ENCODE measurements around the gene RDM1. TPM values are rescaled to one million over a fixed set of nuclear protein-coding genes. Genes with fewer than 3 reads are reported as not detected.

Gene RDM1
- total and polyA plus RNA-seq, 8 donors: 0.31 TPM; not detected in 7

DNA sequence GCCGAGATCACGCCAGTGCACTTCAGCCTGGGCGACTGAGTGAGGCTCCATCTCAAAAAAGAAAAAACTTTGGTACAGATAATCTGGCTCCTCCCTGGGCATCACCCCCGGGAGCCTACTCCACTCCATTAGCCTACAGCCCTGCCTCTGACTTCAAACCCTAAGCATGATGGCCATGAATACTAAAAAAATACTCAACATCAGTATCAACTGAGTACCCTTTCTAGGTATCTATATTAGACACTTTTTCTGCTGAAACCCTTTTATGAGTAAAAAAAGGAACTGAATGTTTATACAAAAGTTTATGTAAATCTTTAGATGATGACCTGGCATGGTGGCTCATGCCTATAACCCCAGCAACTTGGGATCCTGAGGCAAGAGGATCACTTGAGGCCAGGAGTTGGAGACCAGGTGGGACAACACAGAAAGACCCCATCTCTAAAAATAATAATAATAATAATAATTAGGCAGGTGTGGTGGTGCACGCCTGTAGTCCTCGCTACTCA is 6.9 kb downstream of the RDM1 start:
- no peak overlapping the region for H3K27ac ChIP-seq
- H3K27me3 ChIP-seq: no peaks in the 10 kb centered on the region
- DNase-seq: no peak
- FAIRE-seq: no peak
- no peak for ATAC-seq
- H3K9me3 ChIP-seq: no peaks in the 10 kb centered on the region
- 94 to 99% methylated on average over 6 of the region's 6 CpGs for WGBS, 2 donors
- TF ChIP-seq, protein P1, sequence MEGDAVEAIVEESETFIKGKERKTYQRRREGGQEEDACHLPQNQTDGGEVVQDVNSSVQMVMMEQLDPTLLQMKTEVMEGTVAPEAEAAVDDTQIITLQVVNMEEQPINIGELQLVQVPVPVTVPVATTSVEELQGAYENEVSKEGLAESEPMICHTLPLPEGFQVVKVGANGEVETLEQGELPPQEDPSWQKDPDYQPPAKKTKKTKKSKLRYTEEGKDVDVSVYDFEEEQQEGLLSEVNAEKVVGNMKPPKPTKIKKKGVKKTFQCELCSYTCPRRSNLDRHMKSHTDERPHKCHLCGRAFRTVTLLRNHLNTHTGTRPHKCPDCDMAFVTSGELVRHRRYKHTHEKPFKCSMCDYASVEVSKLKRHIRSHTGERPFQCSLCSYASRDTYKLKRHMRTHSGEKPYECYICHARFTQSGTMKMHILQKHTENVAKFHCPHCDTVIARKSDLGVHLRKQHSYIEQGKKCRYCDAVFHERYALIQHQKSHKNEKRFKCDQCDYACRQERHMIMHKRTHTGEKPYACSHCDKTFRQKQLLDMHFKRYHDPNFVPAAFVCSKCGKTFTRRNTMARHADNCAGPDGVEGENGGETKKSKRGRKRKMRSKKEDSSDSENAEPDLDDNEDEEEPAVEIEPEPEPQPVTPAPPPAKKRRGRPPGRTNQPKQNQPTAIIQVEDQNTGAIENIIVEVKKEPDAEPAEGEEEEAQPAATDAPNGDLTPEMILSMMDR (IDR thresholded peaks at IDR 0.05): no peak
- no peaks in the 10 kb centered on the region for H3K4me1 ChIP-seq
- H3K36me3 ChIP-seq: no peaks in the 10 kb centered on the region
- no peak overlapping the region for H3K4me3 ChIP-seq
- intact Hi-C loops (cut with DNase I): no loop called here

DNA sequence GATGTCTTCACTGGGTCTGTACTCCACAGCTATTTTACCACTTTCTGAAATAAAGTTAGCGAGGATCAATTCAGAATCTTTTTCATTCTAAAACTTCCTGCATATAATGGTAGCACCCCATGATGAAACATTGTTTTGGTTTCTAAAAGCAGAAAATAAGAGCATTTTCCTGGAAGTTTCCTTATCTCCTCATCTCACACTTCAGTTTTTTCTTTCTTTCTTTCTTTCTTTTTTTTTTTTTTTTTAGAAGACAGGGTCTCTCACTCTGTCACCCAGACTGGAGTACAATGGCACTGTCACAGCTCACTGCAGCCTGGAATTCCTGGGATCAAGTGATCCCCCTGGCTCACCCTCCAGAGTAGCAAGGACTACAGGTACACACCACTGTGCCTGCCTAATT is 10.3 kb downstream of the RDM1 start:
- FAIRE-seq (no peak), ATAC-seq (no peak), DNase-seq (no peak)
- intact Hi-C loops (cut with DNase I): no loop called here
- H3K36me3 ChIP-seq: no peaks in the 10 kb centered on the region
- TF ChIP-seq, protein P1 (IDR thresholded peaks at IDR 0.05): no peak
- H3K27ac ChIP-seq: no peak overlapping the region
- 90 to 97% methylated on average over 1 of the region's 1 CpG for WGBS, 2 donors
- H3K4me1 ChIP-seq: no peaks in the 10 kb centered on the region
- no peaks in the 10 kb centered on the region for H3K27me3 ChIP-seq
- no peaks in the 10 kb centered on the region for H3K9me3 ChIP-seq
- H3K4me3 ChIP-seq: no peak overlapping the region

DNA sequence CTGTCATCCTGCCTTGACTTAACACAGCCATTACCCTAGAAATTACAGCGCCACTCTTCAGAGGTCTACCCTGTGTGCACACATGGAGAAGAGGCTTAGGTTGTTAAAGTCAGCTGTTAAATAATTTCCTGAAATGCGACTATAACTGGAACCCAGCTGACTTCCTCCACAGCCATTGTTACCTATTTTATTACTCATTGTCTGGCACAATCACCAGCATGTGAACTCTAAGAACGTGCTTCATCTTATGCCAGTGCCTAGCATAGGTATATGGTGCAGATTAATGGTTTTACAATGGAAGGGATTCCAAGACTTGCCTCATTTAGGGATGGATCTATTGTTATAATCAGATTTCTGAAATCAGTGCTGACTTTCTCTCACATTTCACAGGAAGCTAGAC is 11.9 kb downstream of the RDM1 start:
- H3K36me3 ChIP-seq: no peaks in the 10 kb centered on the region
- no peaks in the 10 kb centered on the region for H3K9me3 ChIP-seq
- TF ChIP-seq, protein P1 (IDR thresholded peaks at IDR 0.05): no peak
- no peaks in the 10 kb centered on the region for H3K27me3 ChIP-seq
- no peaks in the 10 kb centered on the region for H3K4me1 ChIP-seq
- DNase-seq (no peak), FAIRE-seq (no peak), ATAC-seq (no peak)
- no peak overlapping the region for H3K27ac ChIP-seq
- 77 to 94% methylated on average over 3 of the region's 3 CpGs for WGBS, 2 donors
- intact Hi-C loops (cut with DNase I): no loop called here
- no peak overlapping the region for H3K4me3 ChIP-seq

DNA sequence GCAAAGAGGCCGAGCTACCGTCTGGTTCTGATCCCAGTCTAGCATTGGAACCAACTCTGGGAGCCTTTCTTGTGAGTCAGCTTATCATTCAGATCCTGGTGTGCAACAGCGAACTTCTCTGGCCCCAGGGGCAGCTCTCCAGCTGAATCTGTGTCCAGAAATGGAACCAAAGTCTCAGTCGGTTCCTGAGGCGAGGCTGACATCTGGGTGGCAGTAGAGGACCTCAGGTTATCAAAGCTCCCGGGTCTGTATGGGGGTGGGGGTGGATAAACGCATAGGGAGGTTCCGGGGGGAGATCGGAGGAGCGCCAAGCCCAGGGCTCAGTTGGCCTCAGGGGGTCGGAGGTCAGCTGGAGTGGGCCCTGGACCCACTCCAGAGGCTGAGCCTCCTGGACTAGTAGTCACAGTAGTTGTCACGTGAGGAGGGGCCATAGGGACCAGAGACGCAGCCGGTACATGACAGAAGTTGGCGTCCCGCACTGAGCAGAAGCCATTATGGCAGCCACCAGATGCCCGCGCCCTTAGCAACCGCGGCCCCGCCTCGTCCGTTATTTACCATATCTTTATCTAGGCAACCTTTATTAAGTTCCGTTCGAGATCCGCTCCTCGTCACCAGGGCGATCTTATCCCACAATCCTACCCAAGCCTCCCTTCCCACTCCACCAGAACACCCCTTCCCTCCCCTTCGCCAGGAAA is 12.9 kb downstream of the RDM1 start:
- no peak for ATAC-seq
- H3K27ac ChIP-seq: no peak overlapping the region
- no peak overlapping the region for H3K4me3 ChIP-seq
- H3K4me1 ChIP-seq: no peaks in the 10 kb centered on the region
- WGBS, 2 donors: 91 to 96% methylated on average over 29 of the region's 29 CpGs
- intact Hi-C loops (cut with DNase I): no loop called here
- TF ChIP-seq, protein P1 (IDR thresholded peaks at IDR 0.05): no peak
- no peaks in the 10 kb centered on the region for H3K9me3 ChIP-seq
- FAIRE-seq: no peak
- H3K36me3 ChIP-seq: no peaks in the 10 kb centered on the region
- H3K27me3 ChIP-seq: no peaks in the 10 kb centered on the region
- no peak for DNase-seq

All from pancreas (tissue), 10 donors.